ENCODE results near the gene GDF7. TPM values are rescaled to one million over a fixed set of nuclear protein-coding genes. Genes with fewer than 3 reads are reported as not detected.
A peak's percentile ranks its signal among the peaks of the same experiment; 100 is the strongest.

Gene GDF7
- total RNA-seq, 1 donor from 2014 or later: 12.8 TPM

GRCh38 chr2:20620271-20620681 is 46.7 kb upstream of the GDF7 start:
- no peak overlapping the region for H3K27ac Mint-ChIP-seq (ENCODE audit: unreplicated experiment)
- no peak overlapping the region for H3K4me3 Mint-ChIP-seq (ENCODE audit: unreplicated experiment)
- H3K4me1 Mint-ChIP-seq (ENCODE audit: low read depth): peaks cover 32% of the 10 kb centered on the region
- H3K9me3 Mint-ChIP-seq (ENCODE audit: low read depth): no peaks in the 10 kb centered on the region
- no peaks in the 10 kb centered on the region for H3K27me3 Mint-ChIP-seq (ENCODE audit: low read depth)
- peaks cover 4% of the 10 kb centered on the region for H3K36me3 Mint-ChIP-seq (ENCODE audit: low read depth)
- DNase-seq (ENCODE audit: low spot score): peak; percentile 67
- TF ChIP-seq CTCF (IDR thresholded peaks at IDR 0.05): no peak

- Mint-ChIP-seq H3K36me3 (ENCODE audit: low read depth) (peaks cover 4% of the 10 kb centered on the region), H3K4me3 (ENCODE audit: unreplicated experiment) (no peak overlapping the region), H3K4me1 (ENCODE audit: low read depth) (peaks cover 32% of the 10 kb centered on the region), H3K27ac (ENCODE audit: unreplicated experiment) (no peak overlapping the region), H3K9me3 (ENCODE audit: low read depth) (no peaks in the 10 kb centered on the region), H3K27me3 (ENCODE audit: low read depth) (no peaks in the 10 kb centered on the region)
- peak; percentile 81 for DNase-seq (ENCODE audit: low spot score)
- TF ChIP-seq CTCF (IDR thresholded peaks at IDR 0.05): no peak
Measured at GRCh38 chr2:20620696-20621365, 46.1 kb upstream of the GDF7 start.

GRCh38 chr2:20621366-20622295 is 45.3 kb upstream of the GDF7 start:
- no peak for TF ChIP-seq CTCF (IDR thresholded peaks at IDR 0.05)
- Mint-ChIP-seq H3K4me3 (ENCODE audit: unreplicated experiment) (no peak overlapping the region), H3K27ac (ENCODE audit: unreplicated experiment) (no peak overlapping the region), H3K36me3 (ENCODE audit: low read depth) (peaks cover 4% of the 10 kb centered on the region), H3K9me3 (ENCODE audit: low read depth) (no peaks in the 10 kb centered on the region), H3K27me3 (ENCODE audit: low read depth) (no peaks in the 10 kb centered on the region), H3K4me1 (ENCODE audit: low read depth) (peaks cover 39% of the 10 kb centered on the region)
- peak; percentile 63 for DNase-seq (ENCODE audit: low spot score)

GRCh38 chr2:20622296-20622686 is 44.7 kb upstream of the GDF7 start:
- peaks cover 4% of the 10 kb centered on the region for H3K36me3 Mint-ChIP-seq (ENCODE audit: low read depth)

More at GRCh38 chr2:20622296-20622686, 44.7 kb upstream of the GDF7 start:
- no peak overlapping the region for H3K27ac Mint-ChIP-seq (ENCODE audit: unreplicated experiment)
- no peak overlapping the region for H3K4me3 Mint-ChIP-seq (ENCODE audit: unreplicated experiment)
- no peaks in the 10 kb centered on the region for H3K9me3 Mint-ChIP-seq (ENCODE audit: low read depth)
- TF ChIP-seq CTCF (IDR thresholded peaks at IDR 0.05): no peak
- H3K4me1 Mint-ChIP-seq (ENCODE audit: low read depth): peaks cover 34% of the 10 kb centered on the region
- DNase-seq (ENCODE audit: low spot score): peak; percentile 63
- H3K27me3 Mint-ChIP-seq (ENCODE audit: low read depth): no peaks in the 10 kb centered on the region
